Subcutaneous adipose tissue (tissue), 4 donors: ENCODE measurements around the gene OR6C76. TPM values are rescaled to one million over a fixed set of nuclear protein-coding genes. Genes with fewer than 3 reads are reported as not detected.

Source experiments
- CTCF ChIP-seq: fragments of 450-650 bp; IDR thresholded peaks from one replicate; pipeline ENCODE4 v1.5.1; 2016; ENCODE audit warnings: low read depth, mild to moderate bottlenecking, control low read depth, antibody characterized with exemption, moderate library complexity
- total RNA-seq, 4 donors: library from RNA; depleted of rRNA; stranded (reverse); fragments of >200 nt; gene quantifications; one replicate each; pipeline ENCODE4 v1.1.0, GENCODE V29; 2016

The OR6C76 gene
- total RNA-seq, 4 donors from 2014 or later, result not detected

DNA sequence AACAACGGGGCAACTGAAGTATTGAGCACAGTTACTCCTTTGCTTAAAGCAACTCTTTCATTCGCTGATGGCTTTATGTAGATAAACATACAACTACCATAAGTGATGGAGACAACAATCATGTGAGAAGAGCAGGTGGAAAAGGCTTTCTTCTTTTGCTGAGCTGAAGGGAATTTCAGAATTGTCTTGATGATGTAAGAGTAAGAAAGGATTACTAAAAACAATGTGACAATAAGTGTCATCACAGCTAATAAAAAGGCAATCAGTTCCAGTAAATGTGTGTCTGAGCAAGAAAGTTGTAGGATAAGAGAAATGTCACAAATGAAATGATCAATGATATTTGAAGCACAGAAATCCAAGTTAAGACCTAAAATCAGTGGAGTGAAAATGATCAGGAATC is 43.2 kb downstream of the OR6C76 start:
- no peak for TF ChIP-seq CTCF

DNA sequence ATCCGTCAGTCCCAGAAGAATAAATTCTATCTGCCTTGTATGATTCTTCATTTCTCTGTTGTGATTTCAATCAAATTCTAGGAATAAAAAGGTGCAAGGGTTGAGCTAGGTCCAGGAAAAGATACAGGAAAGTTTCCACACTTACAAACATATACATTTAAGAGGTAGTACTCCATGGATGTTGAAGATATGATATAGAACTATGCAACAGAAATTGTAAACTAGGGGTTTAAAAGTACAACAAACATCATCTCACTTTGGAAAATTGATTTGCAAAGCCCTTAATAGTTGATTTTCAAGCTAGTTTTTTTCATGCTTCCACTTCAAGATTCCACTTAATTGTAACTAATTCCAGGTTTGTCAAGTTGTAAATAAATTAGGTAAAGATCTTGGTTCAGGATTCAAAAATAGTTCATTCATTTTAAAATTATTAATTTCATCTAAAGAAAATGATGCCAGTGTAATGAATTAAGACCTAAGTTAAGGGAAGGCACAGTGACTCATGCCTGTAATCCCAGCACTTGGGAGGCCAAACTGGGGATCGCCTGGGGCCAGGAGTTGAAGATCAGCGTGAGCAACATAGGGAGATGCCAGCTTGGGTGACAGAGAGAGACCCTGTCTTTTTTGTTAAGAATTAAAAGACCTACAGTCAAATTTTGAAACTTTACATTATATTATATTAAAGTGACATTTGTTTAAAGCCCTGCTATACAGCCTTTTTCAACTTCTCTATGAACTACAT is 44.2 kb downstream of the OR6C76 start, which contains the start of gene OR6C70:
Gene OR6C70 (minus strand): TSS at position 51 of the 742 bp plus-strand sequence. CDS start 0 bp downstream, at position 51.
- no peak for TF ChIP-seq CTCF

- TF ChIP-seq CTCF, result no peak
Measured at GRCh38 chr12:55472264-55472663, 46.2 kb downstream of the OR6C76 start.

Other genes starting within 250 kb of the OR6C76 start
- gene OR10A7, start 205.2 kb upstream of the OR6C76 start, total RNA-seq, result not detected
- not detected for gene OR6C74, start 181.6 kb upstream of the OR6C76 start, total RNA-seq
- gene OR6C6, start 129.7 kb upstream of the OR6C76 start, total RNA-seq, result not detected
- gene OR6C1, start 111.9 kb upstream of the OR6C76 start, total RNA-seq, result not detected
- not detected for gene OR6C3, start 95.5 kb upstream of the OR6C76 start, total RNA-seq
- not detected for gene OR6C75, start 63.3 kb upstream of the OR6C76 start, total RNA-seq
- not detected for gene OR6C65, start 25.7 kb upstream of the OR6C76 start, total RNA-seq
- gene OR6C2, start 17.8 kb downstream of the OR6C76 start, total RNA-seq, result not detected
- gene OR6C70, start 43.9 kb downstream of the OR6C76 start, total RNA-seq, result not detected
- not detected for gene OR6C68, start 66.1 kb downstream of the OR6C76 start, total RNA-seq
- not detected for gene OR6C4, start 123.3 kb downstream of the OR6C76 start, total RNA-seq
- gene OR2AP1, start 146.2 kb downstream of the OR6C76 start, total RNA-seq, result not detected
- not detected for gene OR10P1, start 210.6 kb downstream of the OR6C76 start, total RNA-seq